Nephron (organoid): ENCODE results near the gene GOLGA8R.
A peak's percentile ranks its signal among the peaks of the same experiment; 100 is the strongest.
"Not testable (repeated sequence)": the region's sequence is repeated elsewhere in the genome, so short reads cannot be mapped to it uniquely, and the experiment has no call there.

Source experiments
- H3K27ac Mint-ChIP-seq, 3 experiments: 2 replicates each; pipeline ENCODE4 v1.8.0; 2020; ENCODE audit warnings: mixed read lengths in 3 of 3, mild to moderate bottlenecking in 2 of 3, moderate library complexity in 1 of 3
- H3K27me3 Mint-ChIP-seq: 2 replicates; pipeline ENCODE4 v1.8.0; 2021; ENCODE audit warnings: low read depth, mild to moderate bottlenecking, moderate library complexity, mixed read lengths
- H3K36me3 Mint-ChIP-seq: 2 replicates; pipeline ENCODE4 v1.8.0; 2020; ENCODE audit warnings: low read depth, mixed read lengths
- H3K4me1 Mint-ChIP-seq: 2 replicates; pipeline ENCODE4 v1.8.0; 2020; ENCODE audit warnings: mixed read lengths
- H3K4me3 Mint-ChIP-seq, 3 experiments: 2 replicates each; pipeline ENCODE4 v1.8.0; 2020; ENCODE audit warnings: mild to moderate bottlenecking in 3 of 3, mixed read lengths in 3 of 3, moderate library complexity in 2 of 3
- H3K9me3 Mint-ChIP-seq: 2 replicates; pipeline ENCODE4 v1.8.0; 2020; ENCODE audit warnings: mixed read lengths
- CTCF ChIP-seq, 3 experiments: fragments of 200-600 bp; sonication (generic); IDR thresholded peaks; one replicate each; pipeline ENCODE4 v1.5.0; 2021; ENCODE audit warnings: antibody characterized with exemption in 3 of 3; ENCODE audit not compliant: unreplicated experiment in 3 of 3

GOLGA8R gene

GRCh38 chr15:30414160-30414559, at the start of gene GOLGA8R:
Gene GOLGA8R (minus strand): TSS chr15:30414260. CDS start chr15:30414162, 98 bp downstream.
- H3K36me3 Mint-ChIP-seq, H3K4me3 Mint-ChIP-seq, H3K9me3 Mint-ChIP-seq: not testable (repeated sequence)

GRCh38 chr15:30463849-30464248, 49.8 kb upstream of the GOLGA8R start:
- not testable (repeated sequence) for H3K36me3 Mint-ChIP-seq, H3K4me3 Mint-ChIP-seq, H3K4me1 Mint-ChIP-seq, H3K27me3 Mint-ChIP-seq, H3K9me3 Mint-ChIP-seq, H3K27ac Mint-ChIP-seq

More at GRCh38 chr15:30414160-30414559, at the start of gene GOLGA8R:
- H3K27ac Mint-ChIP-seq, H3K4me1 Mint-ChIP-seq, H3K27me3 Mint-ChIP-seq: not testable (repeated sequence)

- H3K9me3 Mint-ChIP-seq, H3K4me1 Mint-ChIP-seq, H3K4me3 Mint-ChIP-seq, H3K27me3 Mint-ChIP-seq, H3K36me3 Mint-ChIP-seq, H3K27ac Mint-ChIP-seq: not testable (repeated sequence)
Observed at GRCh38 chr15:30462176-30462575, 48.1 kb upstream of the GOLGA8R start.

GRCh38 chr15:30452702-30453101, 38.6 kb upstream of the GOLGA8R start:
- H3K36me3 Mint-ChIP-seq, H3K27me3 Mint-ChIP-seq, H3K4me1 Mint-ChIP-seq: not testable (repeated sequence)

GRCh38 chr15:30438348-30438747, 24.3 kb upstream of the GOLGA8R start:
- H3K4me3 Mint-ChIP-seq, H3K4me1 Mint-ChIP-seq, H3K27ac Mint-ChIP-seq, H3K27me3 Mint-ChIP-seq, H3K9me3 Mint-ChIP-seq, H3K36me3 Mint-ChIP-seq: not testable (repeated sequence)

More at GRCh38 chr15:30452702-30453101, 38.6 kb upstream of the GOLGA8R start:
- H3K9me3 Mint-ChIP-seq, H3K27ac Mint-ChIP-seq, H3K4me3 Mint-ChIP-seq: not testable (repeated sequence)

GRCh38 chr15:30435878-30436277, 21.8 kb upstream of the GOLGA8R start:
- H3K4me3 Mint-ChIP-seq, H3K27me3 Mint-ChIP-seq, H3K36me3 Mint-ChIP-seq, H3K9me3 Mint-ChIP-seq, H3K27ac Mint-ChIP-seq, H3K4me1 Mint-ChIP-seq: not testable (repeated sequence)

- not testable (repeated sequence) for H3K27me3 Mint-ChIP-seq, H3K36me3 Mint-ChIP-seq, H3K4me1 Mint-ChIP-seq, H3K9me3 Mint-ChIP-seq, H3K27ac Mint-ChIP-seq, H3K4me3 Mint-ChIP-seq
Observed at GRCh38 chr15:30420723-30421122, 6.7 kb upstream of the GOLGA8R start.

GRCh38 chr15:30407636-30408035, 6.4 kb downstream of the GOLGA8R start:
- H3K27ac Mint-ChIP-seq, H3K4me3 Mint-ChIP-seq, H3K36me3 Mint-ChIP-seq, H3K4me1 Mint-ChIP-seq, H3K27me3 Mint-ChIP-seq, H3K9me3 Mint-ChIP-seq: not testable (repeated sequence)

GRCh38 chr15:30398988-30399387, 15.1 kb downstream of the GOLGA8R start:
- not testable (repeated sequence) for H3K36me3 Mint-ChIP-seq, H3K27ac Mint-ChIP-seq, H3K4me3 Mint-ChIP-seq, H3K27me3 Mint-ChIP-seq, H3K4me1 Mint-ChIP-seq, H3K9me3 Mint-ChIP-seq
- peak; percentile 24 to 41 (median 26) for TF ChIP-seq CTCF (IDR thresholded peaks at IDR 0.05; ENCODE audit: unreplicated experiment in 3 of 3)

GRCh38 chr15:30393664-30393991, 20.4 kb downstream of the GOLGA8R start:
- not testable (repeated sequence) for H3K27ac Mint-ChIP-seq, H3K4me1 Mint-ChIP-seq, H3K9me3 Mint-ChIP-seq, H3K36me3 Mint-ChIP-seq, H3K27me3 Mint-ChIP-seq, H3K4me3 Mint-ChIP-seq

GRCh38 chr15:30392766-30393663, 21.0 kb downstream of the GOLGA8R start, which contains the start of gene CHRFAM7A:
Gene CHRFAM7A (minus strand): TSS chr15:30393540. CDS start chr15:30383351, 10,189 bp downstream.
- not testable (repeated sequence) for H3K36me3 Mint-ChIP-seq, H3K4me1 Mint-ChIP-seq, H3K27ac Mint-ChIP-seq, H3K27me3 Mint-ChIP-seq, H3K4me3 Mint-ChIP-seq, H3K9me3 Mint-ChIP-seq

- H3K27me3 Mint-ChIP-seq, H3K4me3 Mint-ChIP-seq, H3K36me3 Mint-ChIP-seq, H3K4me1 Mint-ChIP-seq, H3K27ac Mint-ChIP-seq, H3K9me3 Mint-ChIP-seq: not testable (repeated sequence)
Observed at GRCh38 chr15:30386318-30386887, 27.7 kb downstream of the GOLGA8R start.

GRCh38 chr15:30377082-30377413, 37.0 kb downstream of the GOLGA8R start:
- not testable (repeated sequence) for H3K4me1 Mint-ChIP-seq, H3K36me3 Mint-ChIP-seq, H3K27ac Mint-ChIP-seq, H3K9me3 Mint-ChIP-seq, H3K4me3 Mint-ChIP-seq, H3K27me3 Mint-ChIP-seq

GRCh38 chr15:30376375-30377081, 37.5 kb downstream of the GOLGA8R start:
- not testable (repeated sequence) for H3K27ac Mint-ChIP-seq, H3K4me3 Mint-ChIP-seq, H3K4me1 Mint-ChIP-seq, H3K36me3 Mint-ChIP-seq, H3K9me3 Mint-ChIP-seq, H3K27me3 Mint-ChIP-seq
